Stimulated activated CD8-positive, alpha-beta memory T cell treated with anti-CD3 and anti-CD28 coated beads, Interleukin-15, amount 100 ng/mL, for 4 hours (primary cell): ENCODE measurements around the gene PAPOLG.
A peak's percentile ranks its signal among the peaks of the same experiment; 100 is the strongest.

Source experiments
- DNase-seq, 2 donors: peaks; one replicate each; pipeline ENCODE4 v3.0.0-alpha.2; 2020; ENCODE audit warnings: low read depth in 2 of 2

Gene PAPOLG

DNA sequence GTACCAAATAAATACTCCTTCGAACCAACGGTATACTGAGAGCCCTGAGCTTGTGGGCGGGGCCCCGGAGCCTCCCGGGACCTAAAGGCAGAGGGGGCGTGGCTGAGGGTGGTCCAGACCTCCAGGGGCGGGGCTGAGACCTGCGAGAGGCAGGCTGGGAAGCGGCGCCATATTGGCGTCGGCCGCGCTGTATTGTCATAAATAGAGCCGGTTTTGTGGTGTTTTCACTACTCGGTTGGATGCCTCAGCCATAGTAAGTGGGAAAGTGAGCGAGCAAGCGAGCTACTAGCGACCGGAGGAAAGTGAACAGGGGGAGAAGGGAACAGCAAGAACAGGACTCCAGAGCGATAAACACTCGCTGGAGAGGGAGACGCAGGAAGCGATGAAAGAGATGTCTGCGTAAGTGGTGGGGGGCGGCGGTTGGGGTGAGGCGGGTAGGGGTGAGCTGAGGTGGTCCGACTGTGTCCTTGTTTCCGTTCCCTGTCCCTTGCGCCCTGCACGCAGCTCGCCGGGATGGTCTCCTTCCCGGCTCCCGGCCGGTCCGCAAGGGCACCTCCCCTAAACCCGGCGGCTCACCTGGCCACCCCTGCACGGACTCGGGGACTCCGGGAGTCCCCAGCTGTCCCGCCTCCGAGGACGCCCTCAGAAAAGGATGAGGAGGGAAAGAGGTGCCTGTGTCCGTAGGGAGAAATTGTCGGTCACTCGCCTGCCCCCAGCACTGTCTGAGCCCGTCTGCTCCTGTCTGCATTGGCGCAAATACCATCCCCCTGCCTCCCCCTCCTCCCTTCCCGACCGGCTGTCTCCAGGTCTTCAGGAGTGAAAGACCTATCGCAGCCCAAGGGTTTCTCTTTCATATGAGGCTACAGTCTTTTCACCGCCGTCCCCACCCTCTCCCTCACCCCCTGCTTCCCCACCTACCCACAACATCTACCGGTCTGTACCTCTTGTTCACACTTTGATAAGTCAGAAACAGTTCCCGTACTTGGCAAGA, at the start of gene PAPOLG:
Gene PAPOLG (plus strand): TSS at position 172 of the 991 bp plus-strand sequence. CDS start 211 bp downstream, at position 383.
- DNase-seq: peak; percentile 89 to 95

DNA sequence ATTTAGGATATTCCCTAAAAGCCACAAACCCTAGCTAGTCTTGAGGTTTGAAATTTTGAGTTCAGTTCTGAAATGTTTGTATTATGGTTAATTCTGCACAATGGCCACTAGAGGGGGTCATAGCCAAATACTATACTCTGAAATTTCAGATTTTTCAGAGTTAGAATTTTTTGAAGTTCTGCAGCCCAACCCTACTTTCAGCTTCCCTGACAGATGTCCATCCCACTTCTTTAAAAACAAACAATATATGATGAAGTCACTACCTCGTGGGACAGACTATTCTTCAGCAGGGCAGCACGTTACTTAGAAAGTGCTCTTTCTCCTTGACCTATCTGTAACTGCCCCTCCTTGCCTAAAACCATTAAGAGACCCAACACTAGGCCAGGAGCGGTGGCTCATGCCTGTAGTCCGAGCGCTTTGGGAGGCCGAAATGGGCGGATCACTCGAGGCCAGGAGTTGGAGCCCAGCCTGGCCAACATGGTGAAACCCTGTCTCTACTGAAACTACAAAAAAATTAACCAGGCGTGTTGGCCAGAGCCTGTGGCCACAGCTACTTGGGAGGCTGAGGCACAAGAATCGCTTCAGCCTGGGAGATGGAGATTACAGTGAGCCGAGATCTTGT, 48.2 kb upstream of the PAPOLG start:
- DNase-seq: no peak

DNA sequence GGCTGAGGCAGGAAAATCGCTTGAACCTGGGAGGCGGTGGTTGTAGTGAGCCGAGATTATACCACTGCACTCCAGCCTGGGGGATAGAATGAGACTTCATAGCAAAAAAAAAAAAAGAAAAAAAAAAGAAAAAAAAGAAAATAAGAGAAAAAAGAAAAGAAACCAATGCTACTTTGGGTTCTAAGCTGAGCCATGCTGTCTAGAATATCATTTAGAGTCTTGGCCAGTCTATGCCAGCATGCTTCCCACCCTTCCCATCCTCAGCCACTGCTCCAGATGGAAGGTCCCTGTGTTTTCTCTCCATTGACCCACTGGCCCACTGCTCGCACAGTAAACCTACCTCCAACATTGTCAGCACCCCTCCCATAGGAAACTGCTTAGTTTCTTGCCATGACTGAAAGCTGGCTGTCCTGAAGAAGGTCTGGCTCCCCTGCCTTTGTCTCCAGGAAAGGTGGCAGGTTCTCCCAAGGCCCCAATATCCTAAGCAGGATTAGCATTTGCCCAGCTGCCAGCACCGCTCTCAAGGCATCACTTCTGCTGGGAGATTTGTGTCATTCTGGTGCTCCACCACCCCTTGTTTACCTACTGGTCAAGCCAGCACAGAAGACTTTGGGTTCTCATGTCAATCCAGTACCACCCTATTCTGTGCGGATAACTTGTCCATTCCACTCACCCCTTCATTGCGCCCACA, 47.3 kb upstream of the PAPOLG start:
- DNase-seq: no peak

GRCh38 chr2:60710707-60711106, 45.4 kb upstream of the PAPOLG start:
- DNase-seq: no peak

DNA sequence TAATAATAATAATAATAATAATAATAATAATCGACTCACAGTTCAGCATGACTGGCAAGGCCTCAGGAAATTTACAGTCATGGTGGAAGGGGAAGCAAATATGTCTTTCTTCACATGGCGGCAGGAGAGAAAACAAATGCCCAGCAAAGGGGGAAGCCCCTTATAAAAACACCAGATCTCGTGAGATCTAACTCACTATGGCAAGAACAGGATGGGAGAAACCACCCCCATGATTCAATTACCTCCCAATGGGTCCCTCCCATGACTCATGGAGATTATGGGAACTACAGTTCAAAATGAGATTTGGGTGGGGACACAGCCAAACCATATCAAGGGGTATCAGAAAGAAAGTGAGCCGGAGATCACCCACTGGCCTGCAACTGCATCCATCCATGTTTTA, 40.5 kb upstream of the PAPOLG start:
- no peak for DNase-seq

DNA sequence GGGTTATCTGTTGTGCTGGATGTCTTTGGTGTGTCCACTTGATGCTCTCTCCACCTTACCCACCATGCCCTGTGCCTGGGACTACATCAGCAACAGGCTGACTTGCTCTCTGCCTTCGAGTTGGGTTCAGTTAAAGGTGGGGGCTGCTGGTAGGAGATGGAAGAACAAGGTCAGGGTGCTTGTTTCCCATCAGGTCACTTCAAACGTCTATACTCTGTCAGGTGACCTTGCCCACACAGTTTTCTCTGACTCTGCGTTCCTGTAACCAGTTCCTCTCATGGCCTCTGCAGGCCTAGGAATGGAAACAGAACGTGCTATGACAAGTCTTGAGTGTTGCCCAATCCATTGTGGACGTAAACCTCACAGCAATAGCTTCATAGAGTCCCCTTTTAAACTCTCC, 38.4 kb upstream of the PAPOLG start:
- DNase-seq: no peak

DNA sequence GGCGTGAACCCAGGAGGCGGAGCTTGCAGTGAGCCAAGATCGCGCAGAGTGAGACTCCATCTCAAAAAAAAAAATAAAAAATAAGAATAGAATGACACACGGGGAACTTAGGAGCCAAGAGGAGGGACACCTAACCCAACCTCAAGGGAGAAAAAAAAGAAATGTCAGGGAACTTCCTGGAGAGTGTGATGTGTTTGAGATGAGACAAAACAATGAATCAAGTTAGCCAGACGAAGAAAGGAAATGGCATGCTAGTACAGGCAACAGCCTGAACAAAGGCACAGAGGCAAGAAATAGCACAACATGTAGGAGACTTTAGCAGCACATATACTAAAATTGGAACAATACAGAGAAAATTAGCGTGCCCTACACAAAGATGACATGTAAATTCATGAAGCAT, 36.7 kb upstream of the PAPOLG start:
- DNase-seq: no peak

DNA sequence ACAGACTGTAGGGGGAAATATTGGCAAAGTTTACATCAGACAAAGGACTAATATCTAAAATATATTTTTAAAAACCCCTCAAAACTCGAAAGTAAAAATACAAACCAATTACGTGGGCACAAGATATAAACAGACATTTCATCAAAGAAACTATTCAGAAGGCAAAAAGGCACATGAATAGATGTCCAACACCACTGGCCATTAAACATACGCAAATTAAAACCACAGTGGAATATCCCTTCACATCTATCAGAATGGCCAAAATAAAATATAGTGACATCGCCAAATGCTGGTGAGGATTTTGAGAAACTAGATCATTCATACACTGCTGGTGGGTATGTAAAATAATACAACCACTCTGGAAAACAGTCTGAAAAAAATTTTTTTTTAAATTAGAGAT, 30.6 kb upstream of the PAPOLG start:
- DNase-seq: no peak

- no peak for DNase-seq
Measured at GRCh38 chr2:60728855-60729254, 27.2 kb upstream of the PAPOLG start.

DNA sequence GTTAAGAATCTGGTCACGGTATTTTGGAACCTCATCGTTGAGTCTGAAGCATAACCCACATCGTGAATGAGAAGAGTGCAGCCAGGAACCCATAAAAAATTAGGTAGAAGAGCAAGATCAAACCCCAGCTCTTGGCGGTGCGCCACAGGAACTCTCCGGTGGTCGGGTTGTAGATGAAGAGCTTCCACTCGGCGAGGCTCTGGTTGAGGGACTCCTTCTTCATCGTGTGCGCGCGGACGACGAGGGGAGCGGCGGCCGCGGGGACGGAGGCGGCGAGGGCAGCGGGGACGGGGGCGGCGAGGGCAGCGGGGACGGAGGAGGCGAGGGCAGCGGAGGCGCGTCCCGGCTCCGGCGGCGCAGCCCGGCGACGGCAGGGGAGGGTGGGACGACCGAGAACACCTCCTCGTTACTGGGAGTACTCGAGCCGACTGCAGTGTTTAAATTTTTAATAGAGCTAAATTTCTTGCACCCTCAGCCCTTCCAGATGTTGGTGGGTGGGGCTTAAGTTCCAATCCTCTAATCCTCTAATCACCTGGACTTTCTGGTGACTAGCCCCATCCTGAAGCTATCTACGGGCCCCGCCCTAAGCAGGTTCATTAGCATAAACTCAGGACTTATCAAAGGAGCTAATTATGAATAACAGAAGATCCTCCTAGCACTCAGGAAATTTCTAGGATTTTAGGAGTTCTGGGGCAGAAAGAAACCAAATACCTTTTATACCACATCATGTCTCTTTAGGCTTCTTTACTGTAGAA, 20.4 kb upstream of the PAPOLG start:
- no peak for DNase-seq

GRCh38 chr2:60738679-60739078, 17.4 kb upstream of the PAPOLG start:
- no peak for DNase-seq

DNA sequence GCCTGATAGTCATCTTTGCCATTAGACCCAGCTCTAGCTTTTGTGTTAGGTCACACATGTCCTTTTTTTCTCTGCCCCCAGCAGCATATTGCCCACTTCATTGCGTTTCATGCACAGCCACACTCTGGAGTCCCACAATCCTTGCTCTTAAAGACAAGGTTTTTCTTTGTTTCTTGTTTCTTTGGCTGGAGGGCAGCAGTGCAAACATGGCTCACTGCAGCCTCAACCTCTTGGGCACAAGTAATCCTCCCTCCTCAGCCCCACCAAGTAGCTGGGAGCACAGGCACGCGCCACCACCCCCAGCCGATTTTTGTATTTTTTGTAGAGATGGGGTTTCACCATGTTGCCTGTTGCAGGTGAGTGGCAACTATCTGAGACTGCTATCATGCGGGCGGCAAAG, 16.9 kb upstream of the PAPOLG start:
- no peak for DNase-seq

- DNase-seq: no peak
Measured at GRCh38 chr2:60741576-60741975, 14.5 kb upstream of the PAPOLG start.

GRCh38 chr2:60742419-60742818, 13.6 kb upstream of the PAPOLG start:
- no peak for DNase-seq

DNA sequence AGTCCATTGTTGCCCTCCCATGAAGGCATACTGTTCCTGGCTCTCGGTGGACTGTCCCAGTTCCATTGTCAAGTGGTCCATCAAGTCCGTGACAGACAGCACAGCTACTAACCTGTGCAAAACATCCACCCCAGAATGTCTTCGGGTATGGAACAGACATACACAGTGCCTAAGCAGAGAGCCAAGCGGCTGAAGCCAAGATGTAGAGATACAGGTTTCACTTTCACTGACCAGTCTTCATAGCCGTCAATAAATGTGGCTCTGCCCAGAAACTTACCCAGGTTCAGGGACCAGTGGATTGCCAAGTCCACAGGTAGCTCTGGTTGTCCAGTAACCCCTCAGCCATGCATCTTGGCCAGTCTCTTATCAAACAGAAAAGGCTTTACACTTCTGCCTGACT, 10.7 kb upstream of the PAPOLG start:
- DNase-seq: no peak

DNA sequence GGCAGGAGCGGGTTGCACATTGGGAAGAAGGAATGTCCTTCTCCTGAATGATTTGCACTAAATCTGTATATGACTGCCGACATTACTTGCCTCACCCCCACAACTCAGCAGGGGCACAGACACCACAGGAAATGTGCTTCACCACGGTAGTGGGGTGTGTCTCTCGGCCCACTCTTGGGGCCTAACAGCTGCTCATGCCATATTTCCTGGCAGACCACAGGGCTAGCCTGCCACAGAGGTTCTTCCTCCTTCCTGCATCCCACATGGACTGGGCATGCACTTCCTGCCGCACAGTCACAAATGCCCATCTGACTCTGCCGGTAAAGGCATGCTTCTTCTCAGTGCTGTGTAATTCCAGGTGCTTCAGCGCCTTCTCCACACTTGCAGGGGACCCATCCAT, 10.3 kb upstream of the PAPOLG start:
- no peak for DNase-seq

DNA sequence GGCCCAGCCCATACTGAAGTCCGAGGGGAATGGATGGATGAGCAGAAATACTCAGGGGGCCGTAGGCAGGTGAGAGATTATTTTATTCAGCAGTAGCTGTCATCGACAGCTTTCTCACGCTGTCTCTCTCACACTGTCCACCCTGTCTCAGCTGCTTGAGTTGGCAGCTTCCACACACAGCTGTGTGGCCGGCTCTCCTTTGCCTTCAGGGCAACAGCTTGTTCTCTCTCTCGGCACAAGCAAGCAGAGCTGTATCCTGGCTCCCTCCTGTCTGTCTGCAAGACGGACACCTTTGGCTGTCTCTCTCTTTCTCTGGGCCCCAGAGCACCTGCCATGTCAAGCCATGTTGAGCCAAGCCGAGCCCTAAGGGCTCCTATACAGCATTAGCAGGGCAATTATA, 9.8 kb upstream of the PAPOLG start:
- no peak for DNase-seq

GRCh38 chr2:60759654-60760053, 3.6 kb downstream of the PAPOLG start:
- no peak for DNase-seq

- DNase-seq: no peak
Measured at GRCh38 chr2:60764736-60765534, 8.9 kb downstream of the PAPOLG start.

GRCh38 chr2:60766283-60766682, 10.2 kb downstream of the PAPOLG start:
- DNase-seq: no peak

- no peak for DNase-seq
Measured at GRCh38 chr2:60771508-60771907, 15.4 kb downstream of the PAPOLG start.
